ENCODE measurements around the gene TFPI.

GRCh38 chr2:187483537-187483936, 70.7 kb downstream of the TFPI start:
- TF ChIP-seq POLR2AphosphoS5 (IDR thresholded peaks at IDR 0.05; ENCODE audit: borderline replicate concordance, low read depth, low read length) (no peak), EZH2 (IDR thresholded peaks at IDR 0.05) (no peak)
